Hippocampal formation (tissue), 2 donors: ENCODE results near the gene IQSEC1.

Experiments used
- DNase-seq, 2 donors: peaks; one replicate each; lab custom pipeline; 2025; lab: John Stamatoyannopoulos, UW

The IQSEC1 gene

DNA sequence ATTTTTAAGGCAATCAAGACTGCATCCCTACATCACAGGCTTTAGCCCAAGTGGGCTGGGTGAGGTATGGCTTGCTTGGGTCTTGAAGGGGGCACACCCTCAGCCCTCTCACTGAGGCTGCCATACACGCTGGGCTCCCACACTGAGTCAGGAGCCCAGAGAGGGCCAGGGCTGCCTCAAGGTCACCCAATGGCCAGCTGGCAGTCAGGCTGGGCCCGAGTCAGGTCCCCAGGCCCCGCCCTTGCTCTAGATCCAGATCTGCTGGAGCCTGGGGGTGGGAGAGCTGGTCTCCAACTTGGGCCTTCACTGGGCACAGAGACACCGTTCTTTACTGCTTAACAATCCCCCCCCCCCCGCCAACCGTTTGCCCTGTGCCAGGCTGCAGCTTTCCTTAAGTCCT is 88.1 kb downstream of the IQSEC1 start:
- no peak for DNase-seq

DNA sequence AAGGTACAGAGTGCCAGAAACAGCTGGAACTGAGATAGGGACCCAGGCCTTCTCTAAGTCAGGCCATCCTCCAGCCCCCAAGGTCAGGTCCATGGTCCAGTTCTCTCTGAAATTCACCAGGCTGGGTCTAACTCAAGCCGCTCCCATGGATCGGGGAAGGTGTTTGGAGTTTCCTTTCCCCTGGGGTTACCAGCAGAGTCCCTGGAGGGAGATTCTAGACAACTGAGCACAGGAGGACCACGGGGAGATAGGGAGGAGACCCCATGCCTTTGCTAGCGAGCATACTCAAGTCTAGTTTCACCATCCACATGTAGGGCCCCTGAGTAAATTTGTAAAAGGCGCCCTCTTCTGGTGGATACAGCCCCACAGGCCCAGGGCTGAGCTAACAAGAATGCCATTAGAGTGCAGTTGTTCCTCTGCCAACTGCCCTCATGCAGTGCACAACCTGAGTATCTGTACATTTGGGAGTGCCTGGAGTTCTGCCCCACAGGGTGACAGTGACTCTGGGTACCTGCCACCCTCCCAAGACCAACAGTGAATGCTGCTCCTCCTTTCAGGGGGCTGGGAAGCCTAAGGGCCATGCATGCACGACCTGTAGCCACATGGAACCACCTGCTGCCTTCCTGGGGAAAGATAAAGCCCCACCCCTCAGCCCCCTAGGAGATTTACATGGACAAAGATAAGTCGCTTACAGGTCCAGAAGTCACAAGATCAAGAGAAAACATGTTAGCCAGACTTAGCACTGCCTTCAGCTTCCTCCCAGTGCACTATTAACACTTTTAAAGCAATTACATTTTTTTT is 89.0 kb downstream of the IQSEC1 start:
- peak; percentile 70 to 75 for DNase-seq

DNA sequence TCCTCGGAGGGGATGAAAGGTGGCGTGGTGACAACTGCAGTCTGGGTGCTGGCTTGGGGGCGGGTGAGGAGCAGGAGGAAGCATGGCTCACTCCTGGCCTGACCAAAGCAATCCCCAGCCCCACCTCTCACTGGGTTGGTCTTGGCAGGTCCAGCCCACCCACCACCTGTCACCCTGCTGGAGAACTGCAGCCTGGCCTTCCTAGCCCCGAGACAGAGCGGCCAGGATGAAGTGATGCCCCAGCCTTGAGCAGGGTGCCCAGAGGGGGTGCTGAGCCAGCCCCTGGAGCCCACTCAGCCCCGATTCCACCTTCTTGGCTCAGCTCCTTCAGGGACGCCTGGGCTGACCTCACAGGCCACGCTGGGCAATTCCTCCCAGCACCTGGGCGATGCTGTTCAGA is 89.9 kb downstream of the IQSEC1 start:
- no peak for DNase-seq

DNA sequence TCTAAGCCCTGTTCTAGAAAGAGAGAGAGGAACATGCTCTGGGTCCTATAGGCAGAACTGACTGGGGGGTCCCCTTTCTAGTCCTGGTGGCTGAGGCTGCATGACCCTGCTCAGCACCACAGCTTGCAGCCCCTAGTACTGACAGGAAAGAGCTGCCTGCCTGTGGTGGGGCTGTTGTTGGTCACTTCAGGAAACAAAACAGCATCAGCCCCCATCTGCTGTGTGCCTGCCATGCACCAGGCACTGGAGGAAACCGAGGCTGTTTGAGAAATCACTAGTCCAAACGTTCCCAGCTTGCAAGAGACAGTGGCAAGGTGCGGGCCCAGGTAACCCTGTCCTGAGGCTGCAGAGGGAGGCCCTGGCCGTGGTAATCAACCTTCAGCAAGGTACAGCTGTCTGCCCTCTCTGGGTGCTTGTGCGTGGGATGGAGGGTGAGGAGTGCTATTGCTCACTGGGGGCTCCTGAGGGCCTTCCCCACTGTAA is 90.6 kb downstream of the IQSEC1 start:
- DNase-seq = no peak

DNA sequence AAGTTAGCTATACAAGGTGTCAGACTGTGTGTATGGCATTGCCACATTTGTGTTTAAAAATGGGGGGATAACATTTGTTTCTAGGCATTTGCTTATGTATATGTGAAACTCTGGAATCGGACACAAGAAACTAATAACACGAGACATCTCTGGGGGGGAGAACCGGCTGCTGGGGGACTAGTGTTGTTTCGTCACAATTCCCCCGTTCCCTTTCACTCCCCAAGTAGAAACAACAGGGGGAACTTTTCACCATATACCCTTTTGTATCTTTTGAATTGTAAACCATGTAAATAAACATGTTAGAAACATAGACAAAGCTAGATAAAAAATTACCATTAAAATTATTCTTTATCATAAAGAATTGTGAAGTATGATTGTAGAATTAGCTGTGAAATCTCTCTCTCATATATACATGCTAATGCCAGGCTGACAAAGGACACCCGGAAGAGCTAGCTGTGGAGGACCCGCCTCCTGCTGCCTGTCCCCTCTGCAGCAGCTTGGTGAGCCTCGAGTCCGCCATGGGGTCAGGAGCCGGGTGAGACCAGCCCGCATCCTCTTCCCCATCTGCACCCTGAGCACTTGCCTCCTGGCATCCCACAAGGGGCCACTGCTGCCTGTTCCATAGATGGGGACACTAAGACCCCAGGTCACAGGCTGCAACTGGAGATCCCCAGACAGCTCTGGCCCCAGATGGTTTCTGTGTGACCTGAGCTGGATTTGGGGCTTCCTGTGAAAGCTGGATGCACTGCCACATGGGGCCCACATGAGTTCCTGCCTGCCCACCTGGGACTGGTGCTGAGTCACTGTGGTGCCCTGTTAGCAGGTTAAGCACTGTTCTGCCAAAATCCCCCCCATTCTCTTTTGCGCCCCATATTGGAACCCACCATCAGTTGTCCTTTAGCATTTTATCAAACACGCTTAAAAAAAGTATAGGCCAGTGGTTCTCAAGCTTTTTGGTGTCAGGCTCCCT is 91.6 kb downstream of the IQSEC1 start:
- no peak for DNase-seq

DNA sequence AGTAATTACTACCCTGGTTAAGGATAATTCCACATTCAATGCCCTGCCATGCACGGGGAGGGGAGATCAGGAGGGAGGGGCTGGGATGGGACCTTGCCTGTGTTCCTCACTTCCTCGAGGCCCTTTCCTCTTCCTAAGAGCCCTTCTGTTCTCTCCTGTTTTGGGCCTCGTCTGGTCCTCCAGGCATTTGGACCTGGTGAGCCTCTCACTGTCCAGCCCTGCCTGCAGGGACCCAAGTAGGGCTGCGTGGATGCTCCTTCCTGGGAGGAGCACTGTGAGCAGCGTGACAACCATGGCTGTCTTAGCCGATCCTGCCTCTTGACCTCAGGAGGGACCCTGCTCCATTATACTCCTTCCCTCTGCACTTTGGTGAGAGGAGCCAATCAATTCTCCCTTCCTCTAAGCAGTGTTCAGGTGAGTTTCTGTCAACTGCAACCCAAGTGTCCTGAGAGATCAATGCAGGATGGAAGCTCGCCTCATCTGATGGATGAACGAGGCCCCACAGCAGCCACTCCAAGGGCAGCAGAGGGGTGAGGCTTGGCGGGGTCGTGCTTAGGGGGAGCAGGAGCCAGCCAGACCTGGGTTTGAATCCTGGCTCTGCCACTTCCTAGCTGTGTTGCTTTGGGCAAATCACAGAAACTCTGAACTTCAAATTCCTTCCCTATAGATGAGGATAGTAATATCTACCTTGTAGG is 92.5 kb downstream of the IQSEC1 start:
- DNase-seq = no peak

DNA sequence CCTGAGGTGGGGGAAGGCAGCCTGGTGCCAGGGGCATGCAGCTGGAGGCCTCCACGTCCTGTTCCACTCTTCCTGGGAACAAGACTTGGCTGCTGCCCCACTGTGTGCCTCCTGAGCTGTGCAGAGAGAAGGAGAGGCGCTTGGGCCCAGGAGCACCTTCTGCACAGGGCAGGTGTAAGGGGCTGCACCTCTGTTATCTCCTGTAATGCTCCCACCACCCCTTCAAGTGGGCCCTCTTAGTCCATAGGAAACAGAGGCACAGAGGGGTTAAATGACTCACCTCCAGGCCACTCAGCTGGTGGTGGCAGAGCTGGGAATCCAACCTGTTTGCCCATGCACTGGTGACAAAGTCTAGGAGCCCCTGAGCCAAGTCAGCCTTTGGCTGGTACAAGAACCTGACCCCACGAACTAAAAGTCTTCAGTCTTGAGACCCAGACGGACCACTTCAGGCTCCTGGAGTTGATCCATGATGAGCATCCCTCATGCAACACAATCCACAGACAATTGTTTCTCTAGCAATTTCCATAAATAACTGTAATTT is 93.2 kb downstream of the IQSEC1 start:
- DNase-seq = no peak

DNA sequence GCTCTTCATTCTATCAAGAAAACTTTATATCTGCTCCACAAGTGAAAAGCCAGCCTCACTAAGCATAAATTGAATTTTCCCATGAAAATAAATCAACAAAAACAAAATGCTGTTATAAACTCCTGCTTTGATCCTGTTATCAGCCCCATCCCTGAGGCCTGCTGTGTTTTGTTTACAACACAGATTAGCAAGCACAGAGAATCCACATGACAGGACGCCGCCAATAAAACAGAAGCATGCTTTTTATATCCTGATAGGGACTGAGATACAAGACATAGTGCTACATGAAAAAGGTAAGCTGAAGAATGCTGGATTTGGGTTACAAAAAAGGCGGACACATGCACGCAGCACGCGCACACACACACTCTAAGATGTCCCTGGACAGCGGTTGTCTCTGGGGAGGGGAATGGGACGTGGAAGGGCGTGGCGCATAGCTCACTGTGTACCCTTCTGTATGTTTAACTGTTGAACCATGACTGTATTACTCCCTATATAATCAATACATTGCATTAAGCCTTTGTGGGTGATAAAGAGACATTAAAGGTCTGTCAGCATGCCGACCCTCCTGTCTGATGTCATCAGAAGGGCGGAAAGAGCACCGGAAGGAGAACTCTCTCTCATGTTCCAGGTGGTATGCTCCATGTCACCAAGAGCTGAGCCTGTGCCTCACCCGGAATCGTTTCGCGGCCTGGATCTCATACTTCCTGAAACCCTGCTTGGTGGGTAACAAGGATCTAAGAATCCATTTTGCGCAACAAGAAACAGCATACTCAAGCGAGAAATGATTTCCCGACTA is 93.9 kb downstream of the IQSEC1 start:
- no peak for DNase-seq

DNA sequence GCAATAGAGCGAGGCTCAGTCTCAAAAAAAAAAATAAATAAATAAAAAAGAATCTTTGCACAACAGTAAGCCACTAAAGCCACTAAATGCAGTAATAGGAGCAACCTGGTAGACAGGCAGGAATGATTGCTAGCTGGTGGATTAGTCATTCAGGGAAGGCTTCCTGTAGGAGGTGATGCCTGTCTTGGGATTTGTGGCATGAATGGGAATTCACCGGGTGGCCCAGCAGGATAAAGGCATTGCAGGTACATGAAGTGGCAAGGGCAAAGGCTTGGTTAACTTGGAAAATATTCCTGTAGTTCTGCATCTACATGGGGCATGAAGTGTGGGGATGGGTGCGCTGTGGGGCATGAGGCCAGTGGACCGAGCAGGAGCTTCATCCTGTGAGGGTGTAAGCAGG is 94.5 kb downstream of the IQSEC1 start:
- no peak for DNase-seq

DNA sequence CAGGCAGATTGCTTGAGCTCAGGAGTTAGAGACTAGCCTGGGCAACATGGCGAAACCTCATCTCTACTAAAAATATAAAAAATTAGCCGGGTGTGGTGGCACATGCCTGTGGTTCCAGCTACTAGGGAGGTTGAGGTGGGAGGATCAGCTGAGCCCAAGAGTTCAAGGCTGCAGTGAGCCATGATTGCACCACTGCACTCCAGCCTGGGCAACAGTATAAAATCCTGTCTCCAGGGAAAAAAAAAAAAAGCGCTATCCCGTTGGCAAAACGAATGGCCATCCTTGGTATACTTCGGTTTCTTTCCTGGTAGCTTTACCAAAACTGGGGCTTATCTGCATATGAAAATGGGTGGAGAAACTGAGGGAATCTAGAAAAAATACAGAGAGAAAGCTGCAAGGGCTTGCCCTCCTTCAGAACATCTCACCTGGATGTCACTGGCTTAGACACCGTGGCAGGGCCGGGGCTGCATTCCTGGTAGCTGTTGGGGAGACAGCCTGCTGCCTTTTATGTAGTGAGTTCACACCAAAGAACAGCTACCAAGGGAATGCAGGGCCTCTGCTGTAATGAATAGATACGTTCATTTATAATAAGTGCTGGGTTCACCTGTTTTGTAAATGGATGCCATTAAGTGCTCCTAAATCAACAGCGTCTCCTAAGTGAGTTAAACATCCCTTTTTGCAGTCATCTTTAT is 96.0 kb downstream of the IQSEC1 start:
- DNase-seq = no peak

DNA sequence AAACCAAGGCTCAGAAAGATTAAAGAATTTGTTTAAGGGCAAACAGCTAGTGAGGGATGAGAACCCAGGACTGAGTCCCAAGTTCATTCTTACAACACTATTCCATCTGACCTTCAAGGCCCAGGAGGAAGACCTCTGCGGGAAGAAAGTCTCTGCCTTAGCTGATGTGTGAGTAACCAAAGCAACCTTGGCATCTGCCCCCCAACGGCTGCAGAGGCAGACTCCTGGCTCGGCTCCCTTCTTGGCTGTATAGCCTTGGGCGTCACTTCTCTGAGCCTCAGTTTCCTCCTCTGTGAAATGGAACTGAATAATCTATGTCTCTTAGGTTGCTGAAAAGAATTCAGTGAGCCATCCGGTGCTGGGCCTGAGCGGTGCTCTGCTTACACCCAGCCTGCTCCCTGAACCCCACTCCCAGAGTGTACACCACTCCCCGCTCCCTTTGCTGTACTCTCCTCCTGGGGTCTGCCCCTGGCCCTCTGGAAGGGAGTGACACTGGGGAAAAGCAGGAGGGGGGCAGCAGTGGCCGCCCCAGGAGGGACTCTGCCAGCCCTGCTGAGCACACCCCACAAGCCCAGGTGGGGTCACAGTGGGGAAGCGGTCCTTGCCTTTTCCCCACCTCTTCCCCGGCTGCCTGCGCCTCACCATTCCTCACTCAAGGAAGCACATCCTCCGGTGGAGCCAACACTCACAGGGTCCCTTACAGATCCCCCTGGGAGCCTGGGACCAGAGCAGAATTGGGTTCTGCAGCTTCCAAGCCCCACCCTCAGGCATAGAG is 97.3 kb downstream of the IQSEC1 start:
- no peak for DNase-seq

DNA sequence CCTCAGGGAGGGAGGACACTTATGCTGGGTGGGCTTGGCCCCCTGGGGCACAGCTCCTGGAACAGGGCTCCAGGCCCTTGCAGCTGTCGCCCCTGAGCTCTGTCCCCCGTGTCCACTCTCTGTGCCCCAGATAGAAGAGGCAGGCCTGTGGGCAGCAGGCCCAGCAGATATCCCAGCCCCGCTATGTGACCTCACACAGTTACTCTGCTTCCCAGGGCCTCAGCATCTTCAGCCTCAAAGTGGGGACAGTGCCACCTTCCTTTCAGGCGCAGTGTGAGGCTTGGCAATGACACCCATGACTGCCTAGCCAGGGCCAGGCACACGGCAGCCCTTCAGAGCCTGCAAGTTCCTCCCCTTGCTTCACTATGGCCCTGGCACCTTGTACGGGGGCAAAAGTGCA is 98.4 kb downstream of the IQSEC1 start:
- DNase-seq = no peak

DNA sequence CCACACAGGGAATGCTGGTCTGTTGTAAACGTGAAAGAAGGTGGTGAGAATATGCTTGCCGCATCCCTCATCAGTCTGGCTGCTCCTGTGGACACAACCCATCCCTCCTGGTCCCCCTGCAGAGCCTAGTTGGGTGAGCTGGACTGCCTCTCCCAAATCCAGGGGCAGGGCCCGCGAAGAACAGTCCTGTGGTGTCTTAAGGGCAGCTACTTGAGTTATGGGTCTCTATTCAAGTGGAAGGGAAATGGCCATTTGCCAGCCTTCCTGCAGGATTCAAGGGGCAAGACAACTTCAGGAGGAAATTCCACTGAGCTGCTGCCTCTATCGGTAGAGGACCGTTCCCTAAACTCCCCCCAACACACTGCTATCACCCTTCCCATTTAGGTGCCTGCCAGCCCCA is 98.9 kb downstream of the IQSEC1 start:
- DNase-seq = no peak

DNA sequence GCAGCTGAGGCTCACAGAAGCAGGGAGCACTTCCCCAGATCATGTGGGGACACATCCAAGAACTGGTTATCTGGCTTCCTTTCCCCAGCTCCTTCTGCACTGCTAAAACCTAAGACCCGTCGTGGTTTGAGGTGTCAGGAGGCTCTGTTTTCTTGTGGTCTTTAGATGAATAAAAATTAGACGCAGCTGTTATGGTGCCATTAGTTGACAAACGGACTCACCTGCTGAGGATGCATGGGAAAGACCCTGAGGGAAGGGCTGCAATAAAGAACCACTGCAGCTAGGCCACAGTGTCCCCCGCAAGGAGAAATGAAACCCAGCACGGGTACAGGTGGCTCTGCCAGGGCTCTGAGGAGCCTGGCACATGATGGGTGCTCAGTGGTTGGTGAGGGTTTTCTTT is 99.4 kb downstream of the IQSEC1 start:
- no peak for DNase-seq

DNA sequence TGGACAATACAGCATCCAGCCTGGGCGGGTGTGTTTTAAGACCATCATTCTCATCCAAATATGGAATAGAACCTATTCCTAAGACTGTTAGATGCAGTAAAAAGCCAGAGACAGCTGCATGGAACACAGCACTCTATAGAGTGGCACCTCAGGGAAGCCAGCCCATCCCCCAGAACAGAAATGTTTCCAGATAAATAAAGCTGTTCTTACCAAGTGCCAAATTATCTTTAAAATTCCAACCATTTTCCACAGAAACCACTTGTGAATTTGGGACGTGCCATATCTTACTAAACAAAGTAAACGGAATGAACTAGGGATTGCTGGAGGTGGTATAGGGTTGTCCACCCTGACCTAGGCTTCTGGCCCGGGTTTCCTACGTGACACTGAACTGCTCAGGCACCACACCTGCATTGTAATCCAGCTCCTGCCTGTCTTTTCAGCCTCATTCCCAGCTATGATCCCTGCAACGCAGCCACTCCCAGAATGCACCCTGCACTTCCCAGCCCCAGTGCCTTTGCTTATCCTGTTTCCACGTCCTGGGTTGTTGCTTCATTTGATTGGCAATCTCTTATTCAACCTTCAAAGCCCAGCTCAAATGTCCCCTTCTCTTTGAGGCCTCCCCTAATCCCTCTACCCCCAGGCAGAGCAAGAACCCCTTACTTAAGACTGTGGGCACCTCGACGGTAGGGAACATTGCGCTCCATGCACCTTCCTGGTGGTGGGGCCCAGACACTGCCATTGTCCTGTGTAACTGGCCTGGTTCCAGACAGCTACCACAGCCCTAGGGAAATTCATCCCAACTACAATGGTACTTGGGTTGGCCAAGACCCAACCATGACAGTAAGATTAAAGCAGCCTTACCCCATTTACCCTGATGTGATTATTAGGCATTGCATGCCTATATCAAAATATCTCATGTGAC is 100.2 kb downstream of the IQSEC1 start:
- no peak for DNase-seq

DNA sequence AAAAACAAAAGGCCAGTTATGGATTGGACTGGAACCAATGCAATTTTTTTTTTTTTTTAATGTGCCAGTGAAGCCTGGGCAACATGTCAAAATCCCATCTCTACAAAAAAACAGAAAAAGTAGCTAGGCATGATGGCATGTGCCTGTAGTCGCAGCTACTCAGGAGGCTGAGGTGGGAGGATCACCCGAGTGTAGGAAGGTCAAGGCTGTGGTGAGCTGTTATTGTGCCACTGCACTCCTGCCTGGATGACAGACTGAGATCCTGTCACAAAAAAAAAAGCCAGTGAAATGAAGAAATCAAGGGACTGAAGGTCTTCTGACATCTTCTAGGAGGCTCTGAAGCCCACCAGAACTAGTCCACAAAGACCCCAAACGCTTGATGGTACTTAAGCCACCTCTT is 101.2 kb downstream of the IQSEC1 start:
- no peak for DNase-seq

DNA sequence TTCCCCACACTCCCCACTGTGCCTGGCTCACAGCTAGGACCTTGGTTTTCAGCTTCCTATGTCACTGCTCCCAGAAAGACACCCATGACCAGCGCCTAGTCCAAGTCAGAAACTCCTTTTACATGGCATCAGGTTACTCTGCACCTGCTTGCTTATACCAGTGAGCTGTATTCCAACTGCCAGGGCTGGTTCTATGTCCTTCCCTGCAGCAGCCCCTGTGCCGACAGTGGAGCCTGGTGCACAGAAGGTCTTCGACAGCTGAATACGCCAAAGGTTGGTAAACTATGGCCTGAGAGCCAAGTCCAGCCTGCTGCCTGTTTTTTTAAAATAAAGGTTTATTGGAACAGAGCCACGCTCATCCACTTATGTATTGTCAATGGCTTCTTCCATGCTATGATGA is 102.5 kb downstream of the IQSEC1 start:
- DNase-seq = no peak

DNA sequence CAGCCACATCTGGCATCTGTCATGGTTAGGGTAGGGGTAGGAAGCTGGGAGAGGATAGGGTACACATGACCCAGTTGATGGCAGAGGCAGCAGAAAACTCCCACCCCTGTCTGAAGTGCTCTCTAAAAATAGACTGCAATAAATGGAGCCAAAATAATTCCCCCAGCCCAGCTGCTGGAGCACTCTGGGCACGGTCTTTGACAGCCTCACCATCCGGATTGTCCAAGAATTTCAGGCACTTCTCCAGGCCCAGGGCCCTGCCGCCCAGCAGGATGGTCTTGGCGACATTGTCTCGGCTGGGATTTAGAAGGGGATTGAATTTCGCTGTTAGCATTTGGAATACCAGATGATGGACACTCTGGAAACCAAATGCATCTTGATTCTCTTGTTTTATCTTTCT is 103.7 kb downstream of the IQSEC1 start:
- no peak for DNase-seq

DNA sequence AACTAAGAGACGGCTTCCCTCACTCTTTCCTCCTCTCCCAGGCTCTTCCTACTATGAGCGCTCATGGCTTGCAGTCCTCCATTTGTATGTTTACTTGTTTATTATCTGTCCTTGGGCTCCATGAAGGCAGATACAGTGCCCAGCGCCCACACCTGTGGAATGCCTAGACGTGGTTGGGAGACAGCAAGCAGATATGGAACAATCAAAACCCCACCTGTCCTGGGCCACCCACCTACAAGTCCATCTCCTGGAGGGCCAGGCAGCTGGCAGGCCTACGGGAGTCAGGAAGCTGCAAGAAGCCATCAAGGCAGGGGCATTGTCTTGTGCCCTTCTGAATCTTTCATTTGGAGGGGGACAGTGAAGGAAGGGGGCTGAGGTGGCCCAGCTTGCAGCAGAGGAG is 104.7 kb downstream of the IQSEC1 start:
- DNase-seq = no peak
